LNCaP clone FGC (cell line): ENCODE measurements around the gene TAF3.
"Not testable (repeated sequence)": the region's sequence is repeated elsewhere in the genome, so short reads cannot be mapped to it uniquely, and the experiment has no call there.

Experiments used
- DNase-seq: peaks from one replicate; pipeline ENCODE4 v3.0.0-alpha.2; 2011; ENCODE audit warnings: low read depth
- H3K4me3 ChIP-seq: 2 replicates; pipeline ENCODE4 v1.5.1; 2011; ENCODE audit warnings: mild to moderate bottlenecking, low read depth, low read length, control low read depth
- TF ChIP-seq, protein P1 (sequence below): IDR thresholded peaks from 2 replicates; pipeline ENCODE4 v1.5.1; 2012; ENCODE audit warnings: mild to moderate bottlenecking; ENCODE audit not compliant: control insufficient read depth, insufficient read depth; ENCODE audit errors: extremely low read depth

The TAF3 gene

DNA sequence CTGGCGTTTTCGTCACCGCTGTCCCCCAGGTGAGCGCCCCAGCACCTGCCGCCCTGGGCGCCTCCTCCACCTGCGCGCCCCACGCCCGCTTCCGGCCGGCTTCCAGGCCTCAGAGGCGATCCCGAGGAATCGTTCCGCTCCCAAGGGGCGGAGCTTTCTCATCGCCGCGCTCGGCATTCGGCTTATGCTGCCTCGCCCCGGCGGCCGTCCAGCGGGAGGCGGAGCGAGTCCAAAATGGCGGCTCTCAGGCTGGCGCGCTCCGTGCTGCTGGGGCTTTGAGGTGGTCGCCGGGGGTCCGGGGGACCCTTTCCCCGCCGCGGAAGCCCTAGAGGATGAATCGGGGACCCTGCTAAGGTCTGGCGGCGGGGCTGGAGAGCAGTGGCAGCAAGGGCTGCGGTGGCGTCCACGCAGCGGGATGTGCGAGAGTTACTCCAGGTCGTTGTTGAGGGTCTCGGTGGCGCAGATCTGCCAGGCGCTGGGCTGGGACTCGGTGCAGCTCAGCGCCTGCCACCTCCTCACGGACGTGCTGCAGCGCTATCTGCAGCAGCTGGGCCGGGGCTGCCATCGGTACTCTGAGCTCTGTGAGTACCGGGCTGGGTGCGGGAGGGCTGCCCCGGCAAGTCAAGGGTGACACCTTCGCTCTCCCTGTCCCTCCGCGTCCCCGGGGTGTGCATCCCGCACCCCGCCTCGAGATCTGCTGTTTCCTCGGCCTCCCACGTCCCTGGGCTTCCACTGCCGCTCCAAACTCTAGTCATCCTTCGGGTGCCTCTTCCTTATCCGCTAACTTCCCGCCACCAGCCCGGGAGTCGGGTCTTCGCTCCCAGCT lies at the start of gene TAF3:
TAF3 (plus strand) TSS at position 211 of the 826 bp plus-strand sequence; CDS start at position 416, 205 bp downstream.
- peak within 1 kb of the TSS; percentile 91 for H3K4me3 ChIP-seq
- TF ChIP-seq, protein P1, sequence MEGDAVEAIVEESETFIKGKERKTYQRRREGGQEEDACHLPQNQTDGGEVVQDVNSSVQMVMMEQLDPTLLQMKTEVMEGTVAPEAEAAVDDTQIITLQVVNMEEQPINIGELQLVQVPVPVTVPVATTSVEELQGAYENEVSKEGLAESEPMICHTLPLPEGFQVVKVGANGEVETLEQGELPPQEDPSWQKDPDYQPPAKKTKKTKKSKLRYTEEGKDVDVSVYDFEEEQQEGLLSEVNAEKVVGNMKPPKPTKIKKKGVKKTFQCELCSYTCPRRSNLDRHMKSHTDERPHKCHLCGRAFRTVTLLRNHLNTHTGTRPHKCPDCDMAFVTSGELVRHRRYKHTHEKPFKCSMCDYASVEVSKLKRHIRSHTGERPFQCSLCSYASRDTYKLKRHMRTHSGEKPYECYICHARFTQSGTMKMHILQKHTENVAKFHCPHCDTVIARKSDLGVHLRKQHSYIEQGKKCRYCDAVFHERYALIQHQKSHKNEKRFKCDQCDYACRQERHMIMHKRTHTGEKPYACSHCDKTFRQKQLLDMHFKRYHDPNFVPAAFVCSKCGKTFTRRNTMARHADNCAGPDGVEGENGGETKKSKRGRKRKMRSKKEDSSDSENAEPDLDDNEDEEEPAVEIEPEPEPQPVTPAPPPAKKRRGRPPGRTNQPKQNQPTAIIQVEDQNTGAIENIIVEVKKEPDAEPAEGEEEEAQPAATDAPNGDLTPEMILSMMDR: no peak
- peak; percentile 70 for DNase-seq

DNA sequence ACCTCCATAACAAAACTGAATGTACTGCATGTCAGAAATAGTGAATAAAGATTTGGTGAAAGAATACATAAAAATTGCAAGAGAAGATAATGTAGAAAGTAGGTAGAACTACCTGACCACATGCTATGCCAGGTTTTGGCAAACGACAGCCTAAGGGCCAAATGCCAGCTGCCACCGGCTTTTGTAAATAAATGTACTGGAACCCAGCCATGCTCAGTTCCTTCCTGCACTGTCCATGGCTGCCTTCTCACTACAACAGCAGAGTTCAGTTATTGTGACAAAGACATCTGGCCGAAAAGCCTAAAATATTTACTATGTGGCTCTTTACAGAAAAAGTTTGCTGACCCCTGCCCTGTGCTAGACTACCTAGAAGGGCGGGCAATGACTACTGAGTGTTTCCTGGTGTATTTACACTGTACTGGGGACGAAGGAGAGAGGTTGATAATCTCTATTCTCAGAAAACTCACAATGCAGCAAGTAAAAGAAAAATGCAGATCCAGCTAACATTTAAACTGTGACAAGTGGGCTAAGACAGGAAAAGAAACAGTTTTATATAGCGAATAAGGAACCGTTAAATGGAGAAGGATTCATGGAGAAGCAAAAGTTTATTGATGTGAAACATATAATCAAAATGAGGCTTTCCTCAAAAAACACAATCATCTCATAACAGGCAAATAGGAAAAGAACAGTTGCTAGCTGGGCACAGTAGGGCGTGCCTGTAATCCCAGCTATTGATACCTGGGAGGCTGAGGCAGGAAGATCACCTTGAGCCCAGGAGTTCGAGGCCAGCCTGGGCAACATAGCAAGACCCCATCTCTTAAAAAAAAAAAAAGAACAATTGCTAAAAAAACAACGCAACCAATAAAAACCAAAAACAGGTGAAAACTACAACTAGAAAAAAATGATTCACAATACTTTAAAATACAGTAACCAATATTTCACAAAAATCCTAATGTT lies 44.2 kb upstream of the TAF3 start:
- TF ChIP-seq, protein P1: no peak
- H3K4me3 ChIP-seq: no peak overlapping the region
- DNase-seq: peak; percentile 88

GRCh38 chr10:7776777-7777176 lies 41.5 kb upstream of the TAF3 start:
- TF ChIP-seq, protein P1: no peak
- no peak overlapping the region for H3K4me3 ChIP-seq
- no peak for DNase-seq

DNA sequence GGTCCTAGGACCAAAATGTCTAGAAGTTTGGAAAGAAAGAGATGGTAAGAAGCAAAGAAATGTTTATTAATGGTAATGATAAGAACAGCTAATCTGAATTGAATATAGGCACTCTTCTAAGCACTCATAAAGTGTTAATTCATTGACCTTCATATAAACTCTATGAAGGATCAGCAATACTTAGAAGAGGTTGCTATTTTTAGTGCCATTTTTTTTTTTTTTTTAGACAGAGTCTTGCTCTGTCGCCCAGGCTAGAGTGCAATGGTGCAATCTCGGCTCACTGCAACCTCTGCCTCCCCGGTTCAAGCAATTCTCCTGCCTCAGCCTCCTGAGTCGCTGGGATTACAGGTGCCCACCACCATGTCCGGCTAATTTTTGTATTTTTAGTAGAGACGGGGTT lies 36.1 kb upstream of the TAF3 start:
- H3K4me3 ChIP-seq, DNase-seq: not testable (repeated sequence)

- TF ChIP-seq, protein P1: no peak
- peak overlapping the region; percentile 83 for H3K4me3 ChIP-seq
- no peak for DNase-seq
Measured at GRCh38 chr10:7786430-7786829, 31.9 kb upstream of the TAF3 start.

GRCh38 chr10:7787150-7787856 lies 31.0 kb upstream of the TAF3 start:
- H3K4me3 ChIP-seq: peak overlapping the region; percentile 83
- DNase-seq: no peak
- TF ChIP-seq, protein P1: no peak
